ENCODE results near the gene FN3KRP.

- TF ChIP-seq POLR2AphosphoS5 (IDR thresholded peaks at IDR 0.05; ENCODE audit: low read depth, low read length) (no peak), POLR2A (IDR thresholded peaks at IDR 0.05; ENCODE audit: low read depth, low read length) (no peak), TAF1 (IDR thresholded peaks at IDR 0.05; ENCODE audit: borderline replicate concordance, low read depth, low read length) (no peak)
Measured at GRCh38 chr17:82776454-82776853, 59.9 kb downstream of the FN3KRP start.

Data from GM12892 (cell line).